ENCODE data around the gene KMT5B. TPM values are rescaled to one million over a fixed set of nuclear protein-coding genes. Genes with fewer than 3 reads are reported as not detected.

Gene KMT5B
- total and polyA plus RNA-seq, 2 of the 13 experiments (the other 11 are each of a cell fraction or from before 2014, with no cell fraction given): 17.6 to 23.7 TPM

DNA sequence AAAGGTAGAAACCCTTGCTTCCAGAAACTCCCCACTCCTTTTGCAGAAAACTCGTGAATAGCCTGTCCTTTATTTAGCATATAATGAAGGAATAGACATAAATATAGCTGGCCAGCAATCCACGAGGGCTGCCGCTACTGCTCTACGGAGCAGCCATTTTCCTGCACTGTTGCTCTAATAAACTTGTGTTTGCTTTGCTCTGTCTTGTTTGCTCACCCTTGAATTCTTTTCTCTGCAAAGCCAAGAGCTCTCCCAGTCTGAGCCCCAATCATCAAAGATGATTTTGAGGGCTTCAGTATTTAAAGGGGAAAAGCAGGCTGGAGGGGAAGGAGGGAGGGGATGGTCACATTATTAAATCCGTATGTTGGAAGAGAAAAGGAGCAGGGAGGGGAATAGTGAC, 75.3 kb downstream of the KMT5B start (continued):
- no peak for TF ChIP-seq ZNF142 (CRISPR knock-in tag; IDR thresholded peaks at IDR 0.05)
- TF ChIP-seq SUZ12 (IDR thresholded peaks at IDR 0.05; ENCODE audit: low read depth, low read length): no peak
- TF ChIP-seq HDAC1 (CRISPR knock-in tag; IDR thresholded peaks at IDR 0.05): no peak
- TF ChIP-seq, protein P1, sequence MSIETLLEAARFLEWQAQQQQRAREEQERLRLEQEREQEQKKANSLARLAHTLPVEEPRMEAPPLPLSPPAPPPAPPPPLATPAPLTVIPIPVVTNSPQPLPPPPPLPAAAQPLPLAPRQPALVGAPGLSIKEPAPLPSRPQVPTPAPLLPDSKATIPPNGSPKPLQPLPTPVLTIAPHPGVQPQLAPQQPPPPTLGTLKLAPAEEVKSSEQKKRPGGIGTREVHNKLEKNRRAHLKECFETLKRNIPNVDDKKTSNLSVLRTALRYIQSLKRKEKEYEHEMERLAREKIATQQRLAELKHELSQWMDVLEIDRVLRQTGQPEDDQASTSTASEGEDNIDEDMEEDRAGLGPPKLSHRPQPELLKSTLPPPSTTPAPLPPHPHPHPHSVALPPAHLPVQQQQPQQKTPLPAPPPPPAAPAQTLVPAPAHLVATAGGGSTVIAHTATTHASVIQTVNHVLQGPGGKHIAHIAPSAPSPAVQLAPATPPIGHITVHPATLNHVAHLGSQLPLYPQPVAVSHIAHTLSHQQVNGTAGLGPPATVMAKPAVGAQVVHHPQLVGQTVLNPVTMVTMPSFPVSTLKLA (IDR thresholded peaks at IDR 0.05): no peak
- no peak for TF ChIP-seq NFIC (IDR thresholded peaks at IDR 0.05; ENCODE audit: low read length)
- TF ChIP-seq SMYD3 (CRISPR knock-in tag; IDR thresholded peaks at IDR 0.05): no peak
- no peak for TF ChIP-seq ZNF136 (CRISPR knock-in tag; IDR thresholded peaks at IDR 0.05; ENCODE audit: low read depth)
- TF ChIP-seq CHD2 (IDR thresholded peaks at IDR 0.05; ENCODE audit: low read depth, low read length): no peak
- TF ChIP-seq, protein P2, sequence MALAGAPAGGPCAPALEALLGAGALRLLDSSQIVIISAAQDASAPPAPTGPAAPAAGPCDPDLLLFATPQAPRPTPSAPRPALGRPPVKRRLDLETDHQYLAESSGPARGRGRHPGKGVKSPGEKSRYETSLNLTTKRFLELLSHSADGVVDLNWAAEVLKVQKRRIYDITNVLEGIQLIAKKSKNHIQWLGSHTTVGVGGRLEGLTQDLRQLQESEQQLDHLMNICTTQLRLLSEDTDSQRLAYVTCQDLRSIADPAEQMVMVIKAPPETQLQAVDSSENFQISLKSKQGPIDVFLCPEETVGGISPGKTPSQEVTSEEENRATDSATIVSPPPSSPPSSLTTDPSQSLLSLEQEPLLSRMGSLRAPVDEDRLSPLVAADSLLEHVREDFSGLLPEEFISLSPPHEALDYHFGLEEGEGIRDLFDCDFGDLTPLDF (CRISPR knock-in tag; IDR thresholded peaks at IDR 0.05): no peak
- TF ChIP-seq ZZZ3 (CRISPR knock-in tag; IDR thresholded peaks at IDR 0.05; ENCODE audit: borderline replicate concordance): no peak
- TF ChIP-seq EEA1 (CRISPR knock-in tag; IDR thresholded peaks at IDR 0.05; ENCODE audit: borderline replicate concordance): no peak
- no peak for TF ChIP-seq HCFC1 (IDR thresholded peaks at IDR 0.05; ENCODE audit: low read depth, low read length)
- no peak for TF ChIP-seq ZNF232 (CRISPR knock-in tag; IDR thresholded peaks at IDR 0.05; ENCODE audit: borderline replicate concordance)
- TF ChIP-seq AHR (CRISPR knock-in tag; IDR thresholded peaks at IDR 0.05): no peak
- TF ChIP-seq, protein P3, sequence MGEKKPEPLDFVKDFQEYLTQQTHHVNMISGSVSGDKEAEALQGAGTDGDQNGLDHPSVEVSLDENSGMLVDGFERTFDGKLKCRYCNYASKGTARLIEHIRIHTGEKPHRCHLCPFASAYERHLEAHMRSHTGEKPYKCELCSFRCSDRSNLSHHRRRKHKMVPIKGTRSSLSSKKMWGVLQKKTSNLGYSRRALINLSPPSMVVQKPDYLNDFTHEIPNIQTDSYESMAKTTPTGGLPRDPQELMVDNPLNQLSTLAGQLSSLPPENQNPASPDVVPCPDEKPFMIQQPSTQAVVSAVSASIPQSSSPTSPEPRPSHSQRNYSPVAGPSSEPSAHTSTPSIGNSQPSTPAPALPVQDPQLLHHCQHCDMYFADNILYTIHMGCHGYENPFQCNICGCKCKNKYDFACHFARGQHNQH (CRISPR knock-in tag; IDR thresholded peaks at IDR 0.05): no peak
- TF ChIP-seq RBM39 (IDR thresholded peaks at IDR 0.05; ENCODE audit: low read depth, low read length, poor library complexity, severe bottlenecking): no peak
- peak; percentile 71 for TF ChIP-seq HOXA3 (CRISPR knock-in tag; IDR thresholded peaks at IDR 0.05)
- no peak for TF ChIP-seq SKI (IDR thresholded peaks at IDR 0.05; ENCODE audit: partially characterized antibody)
- no peak for TF ChIP-seq SRSF1 (optimal IDR thresholded peaks at IDR 0.05; ENCODE audit: low read depth, low read length)
- no peak for TF ChIP-seq ZMYM2 (CRISPR knock-in tag; IDR thresholded peaks at IDR 0.05)
- no peak for TF ChIP-seq ISX (CRISPR knock-in tag; conservative IDR thresholded peaks at IDR 0.05)

Data from HepG2 (cell line).